Stimulated activated CD4-positive, alpha-beta T cell treated with anti-CD3 and anti-CD28 coated beads, Interleukin-1b, Interleukin-23, amount 100 ng/mL, for 1 hour (primary cell): ENCODE measurements around the gene HTR2C.
"Not testable (repeated sequence)": the region's sequence is repeated elsewhere in the genome, so short reads cannot be mapped to it uniquely, and the experiment has no call there.

Experiments
- DNase-seq, 2 donors: peaks; one replicate each; pipeline ENCODE4 v3.0.0-alpha.2; 2020; ENCODE audit warnings: low read depth in 2 of 2

HTR2C gene

DNA sequence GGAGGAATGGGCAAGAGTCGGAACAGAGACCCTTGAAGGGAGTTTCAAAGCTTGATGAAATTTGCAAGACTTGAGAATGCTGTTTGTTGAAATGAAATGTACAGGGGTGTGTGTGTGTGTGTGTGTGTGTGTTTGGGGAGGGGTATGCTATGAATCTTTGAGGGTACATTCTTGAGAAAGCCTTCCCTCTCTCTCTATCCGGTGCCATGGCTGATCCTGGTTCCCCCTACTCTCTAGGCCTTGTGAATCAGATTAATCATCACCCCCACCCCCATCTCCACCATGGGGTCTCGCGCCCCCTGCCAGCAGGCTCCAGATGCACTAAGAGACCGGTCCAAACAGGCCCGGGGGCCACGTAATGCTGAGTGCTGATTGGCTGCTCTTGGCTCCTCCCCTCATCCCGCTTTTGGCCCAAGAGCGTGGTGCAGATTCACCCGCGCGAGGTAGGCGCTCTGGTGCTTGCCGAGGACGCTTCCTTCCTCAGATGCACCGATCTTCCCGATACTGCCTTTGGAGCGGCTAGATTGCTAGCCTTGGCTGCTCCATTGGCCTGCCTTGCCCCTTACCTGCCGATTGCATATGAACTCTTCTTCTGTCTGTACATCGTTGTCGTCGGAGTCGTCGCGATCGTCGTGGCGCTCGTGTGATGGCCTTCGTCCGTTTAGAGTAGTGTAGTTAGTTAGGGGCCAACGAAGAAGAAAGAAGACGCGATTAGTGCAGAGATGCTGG, at the start of gene HTR2C:
TSS of gene HTR2C (plus strand) at position 441 of the 729 bp plus-strand sequence. CDS start 142,851 bp downstream, outside the sequence.
- DNase-seq: no peak

DNA sequence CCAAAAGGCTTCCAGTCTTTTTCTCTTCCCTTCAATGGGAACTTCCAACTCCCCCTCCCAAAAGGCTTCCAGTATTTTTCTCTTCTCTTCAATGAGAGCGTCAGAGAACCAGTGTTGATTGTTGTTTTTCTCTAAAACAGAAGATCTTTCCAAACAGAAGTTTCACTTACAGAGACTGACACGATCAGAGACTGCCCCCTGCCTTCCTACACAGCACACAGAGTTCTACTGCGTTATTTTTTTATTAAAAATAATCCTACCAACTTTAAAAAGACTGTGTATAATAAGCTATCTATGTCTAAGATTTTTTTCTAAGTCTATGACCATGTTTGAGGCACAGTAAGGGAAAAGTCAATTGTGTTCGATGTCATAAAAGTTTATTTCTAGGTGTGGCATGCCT, 3.5 kb upstream of the HTR2C start:
- DNase-seq: no peak

DNA sequence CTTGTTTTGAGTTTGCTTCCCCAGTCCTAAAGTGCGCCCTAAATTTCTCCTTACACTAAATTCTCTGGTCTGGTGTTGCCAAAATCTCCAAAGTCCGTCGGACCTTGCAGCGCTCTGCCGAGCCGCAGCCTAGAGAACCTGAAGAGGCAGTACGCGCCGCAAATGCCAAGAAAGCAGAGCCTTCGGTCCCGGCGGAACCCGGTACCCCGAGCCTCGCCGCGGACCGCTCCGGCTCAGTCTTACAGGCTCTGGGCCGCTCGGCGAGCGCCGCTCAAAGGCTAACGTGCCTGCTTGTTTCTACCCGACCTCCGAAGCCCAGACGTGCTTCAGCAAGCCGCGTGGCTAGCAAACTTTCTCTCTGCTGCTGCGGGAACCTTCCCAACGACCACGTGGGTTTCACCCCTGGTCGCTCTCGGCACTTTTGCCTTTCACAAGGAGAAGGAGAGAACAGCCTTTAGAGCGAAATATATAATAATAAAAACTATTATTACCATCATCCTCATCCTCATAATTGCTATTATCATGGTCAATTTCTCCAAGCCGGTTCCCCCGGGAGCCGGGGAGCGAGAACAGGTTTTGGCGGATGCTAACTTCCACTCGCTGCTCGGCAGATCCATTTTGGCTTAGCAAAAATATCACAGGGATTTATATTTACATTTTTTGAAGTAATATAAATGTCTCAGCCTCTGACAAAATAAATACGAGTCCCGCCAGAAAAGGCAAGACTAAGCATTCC, 2.2 kb upstream of the HTR2C start:
- no peak for DNase-seq

DNA sequence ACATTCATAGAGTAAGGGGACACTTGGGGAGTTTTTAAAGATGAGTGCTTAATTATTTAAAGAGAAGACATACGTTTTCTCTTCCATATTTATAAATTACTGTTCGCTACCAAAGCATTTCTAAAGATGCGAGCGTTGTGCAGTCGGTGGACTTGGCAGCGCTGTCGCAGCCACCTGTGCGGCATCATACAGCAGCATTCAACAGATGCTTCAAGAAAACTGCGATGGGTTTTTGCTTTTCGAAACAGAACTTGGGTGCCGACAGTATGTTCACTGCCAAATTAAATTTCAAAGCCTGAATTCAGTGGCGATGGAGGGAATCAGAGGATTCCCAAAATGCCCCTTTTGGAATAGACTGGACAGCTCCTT, 1.6 kb upstream of the HTR2C start:
- DNase-seq: no peak

DNA sequence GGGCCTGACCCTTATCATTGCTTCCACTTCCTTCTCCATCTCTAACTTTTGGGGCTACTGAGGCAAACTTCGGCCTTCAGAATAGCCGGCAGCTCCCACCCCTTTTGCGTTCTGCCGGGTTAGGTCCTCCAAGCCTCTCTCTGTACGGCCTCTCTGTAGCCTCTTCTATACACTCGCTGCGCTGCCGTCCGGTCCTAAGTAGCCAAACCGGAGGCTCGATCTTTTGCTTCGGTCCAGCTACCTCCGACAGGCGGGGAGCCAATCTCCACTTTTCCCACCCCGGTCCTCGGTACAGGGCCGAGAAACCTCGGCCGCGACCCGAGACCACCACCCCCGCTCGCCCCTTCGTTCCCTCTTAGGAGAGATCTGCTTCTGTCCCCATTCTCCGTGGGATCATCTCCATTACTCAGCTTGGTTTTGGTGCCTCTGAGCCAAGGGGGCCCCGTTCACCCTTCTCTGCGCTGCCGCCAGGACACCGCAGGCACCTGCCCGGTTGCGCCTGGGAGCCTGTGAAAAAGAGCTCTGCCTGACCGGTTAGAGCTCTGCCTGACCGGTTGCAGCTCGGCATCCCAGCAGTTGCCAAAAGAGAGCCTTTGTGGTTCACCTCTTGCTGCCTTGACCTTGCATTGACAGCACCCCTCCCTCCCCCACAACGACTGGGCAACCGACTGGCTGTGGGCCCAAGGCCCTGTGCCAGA, 1.0 kb upstream of the HTR2C start:
- DNase-seq: no peak

DNA sequence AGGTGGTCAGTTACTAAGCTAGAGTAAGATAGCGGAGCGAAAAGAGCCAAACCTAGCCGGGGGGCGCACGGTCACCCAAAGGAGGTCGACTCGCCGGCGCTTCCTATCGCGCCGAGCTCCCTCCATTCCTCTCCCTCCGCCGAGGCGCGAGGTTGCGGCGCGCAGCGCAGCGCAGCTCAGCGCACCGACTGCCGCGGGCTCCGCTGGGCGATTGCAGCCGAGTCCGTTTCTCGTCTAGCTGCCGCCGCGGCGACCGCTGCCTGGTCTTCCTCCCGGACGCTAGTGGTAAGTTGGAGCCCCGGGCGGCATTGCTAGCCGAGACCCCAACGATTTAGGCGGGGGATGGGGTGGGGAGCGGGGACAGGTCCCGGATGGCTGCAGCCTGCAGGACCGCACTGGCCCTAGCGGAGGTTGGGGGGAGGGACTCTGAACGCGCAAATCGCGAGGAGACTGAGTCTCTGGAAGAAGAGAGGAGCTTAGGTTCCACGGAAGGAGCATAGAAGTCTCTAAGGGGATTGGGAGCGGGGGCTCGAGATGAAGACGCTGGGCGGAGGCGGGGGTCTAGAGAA, 573 bp downstream of the HTR2C start:
- no peak for DNase-seq

DNA sequence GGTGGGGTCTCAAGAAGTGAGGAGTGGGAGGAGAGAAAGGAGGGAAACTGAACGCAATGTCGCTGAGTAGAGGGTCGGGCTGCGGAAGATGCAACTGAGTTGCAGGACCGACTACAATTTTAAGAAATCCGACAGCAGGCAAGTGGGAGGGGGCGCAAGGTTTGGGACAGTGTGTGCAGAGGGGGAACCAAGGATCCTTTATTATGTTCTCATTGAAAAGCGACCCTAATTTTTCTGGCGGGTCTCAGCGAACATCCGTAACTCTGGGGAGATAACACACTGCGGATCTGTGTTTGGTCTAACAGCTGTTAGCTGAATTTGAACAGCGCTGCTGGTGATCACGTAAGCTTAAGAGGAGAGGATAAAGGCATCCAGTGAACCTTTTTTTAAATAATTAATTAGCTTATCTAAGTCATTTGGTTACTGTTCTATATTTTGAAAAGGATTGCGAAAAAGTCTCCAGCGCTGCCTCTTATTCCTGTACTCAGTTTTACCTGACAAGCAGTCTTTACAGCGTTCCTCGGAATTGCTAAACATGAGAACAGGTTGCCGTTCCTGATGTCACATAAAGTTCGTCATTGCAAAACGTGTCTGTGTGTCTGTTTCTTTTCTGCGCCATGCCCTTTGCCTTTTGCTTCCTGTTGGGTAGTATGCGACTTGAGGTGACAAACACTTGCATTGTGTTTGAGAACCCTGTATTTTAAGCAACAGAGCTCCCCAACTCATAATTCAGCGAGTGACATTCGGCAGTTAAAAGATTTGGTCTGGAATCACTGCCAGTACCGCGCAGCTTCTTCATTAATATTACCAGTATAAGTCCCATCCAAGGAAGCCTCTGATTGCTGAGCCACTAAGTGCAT, 1.3 kb downstream of the HTR2C start:
- DNase-seq: no peak

DNA sequence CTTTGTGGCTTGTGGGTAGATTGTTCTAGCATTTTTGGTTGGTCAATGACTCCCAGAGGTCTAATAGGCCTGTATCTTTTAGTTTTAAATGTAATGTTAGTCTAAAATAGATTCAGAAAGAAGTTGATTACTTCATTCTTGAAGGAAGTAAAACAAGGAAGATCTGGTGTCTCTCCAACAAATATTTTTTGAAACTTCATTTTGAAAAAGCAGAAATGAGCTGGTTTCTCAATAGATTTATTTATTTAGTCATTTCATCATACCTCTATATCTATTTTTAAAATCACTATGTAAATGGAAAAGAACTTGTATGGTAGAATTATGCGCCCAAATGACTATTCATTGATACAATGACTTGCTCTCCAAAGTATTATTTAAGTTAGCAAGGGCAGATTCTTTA, 7.2 kb downstream of the HTR2C start:
- DNase-seq: no peak

DNA sequence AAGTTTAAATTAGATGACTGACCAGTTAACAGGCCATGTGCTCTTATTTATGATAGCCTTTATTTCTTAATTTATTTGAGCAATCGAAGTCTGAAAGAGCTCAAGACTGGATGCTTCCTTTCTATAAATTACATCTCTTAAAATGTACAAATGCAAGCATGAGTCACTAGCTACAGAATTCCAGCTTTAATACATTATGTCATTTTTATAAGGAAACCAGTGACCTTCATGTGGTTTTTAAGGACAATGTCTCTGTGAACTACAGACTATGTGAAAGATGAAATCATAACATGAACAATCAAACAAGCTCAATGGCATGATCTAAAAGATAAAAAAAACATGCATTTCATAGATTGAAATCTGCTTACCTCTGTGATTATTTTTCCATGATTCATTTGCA, 15.4 kb downstream of the HTR2C start:
- DNase-seq: no peak

DNA sequence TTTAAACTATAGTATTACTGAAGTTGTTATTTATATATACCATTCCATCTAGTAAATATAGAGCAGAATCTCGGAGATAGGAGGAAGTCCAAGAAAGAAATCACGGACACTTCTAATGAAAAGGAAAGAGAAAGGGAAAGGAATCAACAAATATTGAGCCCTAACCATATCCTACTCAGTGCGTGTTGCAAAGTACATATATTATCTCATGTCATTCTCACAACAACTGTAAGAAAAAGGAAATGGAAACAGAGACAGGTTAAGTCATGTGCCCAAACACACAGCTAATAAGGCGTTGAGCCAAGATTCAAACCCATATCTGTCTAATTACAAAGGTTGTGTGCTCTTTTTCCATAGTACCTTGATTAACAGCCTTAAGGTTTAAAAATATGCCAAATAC, 16.0 kb downstream of the HTR2C start:
- DNase-seq: no peak

DNA sequence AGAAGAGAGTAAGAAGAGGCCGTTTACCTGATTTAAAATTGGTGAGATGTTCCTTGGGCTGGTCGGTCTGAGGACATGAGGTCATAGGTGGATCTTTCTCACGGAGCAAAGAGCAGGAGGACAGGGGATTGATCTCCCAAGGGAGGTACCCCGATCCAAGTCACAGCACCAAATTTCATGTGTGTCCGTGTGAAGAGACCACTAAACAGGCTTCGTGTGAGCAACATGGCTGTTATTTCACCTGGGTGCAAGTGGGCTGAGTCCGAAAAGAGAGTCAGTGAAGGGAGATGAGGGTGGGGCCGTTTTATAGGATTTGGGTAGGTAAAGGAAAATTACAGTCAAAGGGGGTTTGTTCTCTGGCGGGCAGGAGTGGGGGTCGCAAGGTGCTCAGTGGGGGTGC, 22.7 kb downstream of the HTR2C start:
- DNase-seq: not testable (repeated sequence)

DNA sequence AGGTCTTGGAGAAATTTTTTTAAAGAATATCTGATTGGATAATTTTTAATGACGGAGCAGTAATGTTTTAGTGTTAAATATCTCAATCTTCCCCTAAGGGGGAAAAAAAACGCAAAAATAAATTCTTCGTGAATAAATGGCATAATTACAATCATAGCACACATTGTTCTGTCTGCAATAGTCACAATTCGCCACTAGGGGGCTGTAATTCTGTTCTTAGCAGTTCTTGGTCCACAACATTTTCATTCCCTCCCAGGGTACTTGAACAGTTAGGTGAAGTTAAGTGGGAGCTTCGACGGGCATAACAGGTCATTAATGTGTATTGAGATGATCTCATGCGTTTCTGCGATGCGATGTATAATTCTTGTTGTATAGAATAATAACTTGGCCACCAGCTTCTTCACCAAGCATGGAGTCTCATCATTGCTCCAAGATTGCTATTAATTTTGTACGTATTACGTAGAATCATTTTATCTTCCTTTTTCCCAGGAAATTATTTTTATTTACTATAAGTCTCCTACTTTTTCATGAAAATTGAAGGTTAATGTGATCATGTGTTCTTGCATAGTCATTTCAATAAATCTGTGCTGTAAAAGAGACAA, 27.2 kb downstream of the HTR2C start:
- DNase-seq: no peak

DNA sequence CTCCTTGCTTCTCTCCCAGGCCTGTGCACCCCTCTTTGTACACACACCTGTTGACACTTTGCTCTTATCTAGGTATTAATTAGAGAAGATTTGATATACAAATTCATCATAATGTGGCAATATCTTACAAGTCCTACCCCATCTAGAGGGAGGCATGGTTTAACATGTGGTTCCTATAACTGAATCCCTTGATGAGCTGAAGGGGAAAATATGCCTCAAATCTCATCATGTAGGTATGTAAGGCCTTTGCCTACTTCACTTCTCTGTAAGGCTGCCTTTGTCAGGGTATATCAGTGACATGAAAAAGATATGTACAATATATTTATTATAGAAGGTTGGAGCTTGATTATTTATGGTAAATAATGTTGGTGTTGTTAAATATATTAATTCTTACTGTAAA, 31.9 kb downstream of the HTR2C start:
- no peak for DNase-seq

DNA sequence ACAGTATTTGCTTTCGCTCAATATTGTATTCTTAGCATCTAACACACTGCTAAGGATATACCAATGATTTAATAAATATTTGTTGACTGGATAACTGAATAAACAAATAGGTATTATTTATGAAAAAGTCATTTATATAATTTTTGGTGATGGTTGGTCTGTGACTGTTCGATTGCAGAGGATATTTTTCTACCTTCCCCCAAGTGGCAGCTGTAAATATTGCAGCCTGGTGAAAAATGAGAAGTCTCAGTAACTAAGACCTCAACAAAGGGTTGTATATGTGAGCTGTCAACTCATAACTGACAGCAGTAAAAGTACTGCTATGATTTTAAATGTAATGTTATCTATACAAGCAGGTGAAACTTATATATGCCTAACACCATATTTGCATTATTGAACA, 36.0 kb downstream of the HTR2C start:
- DNase-seq: no peak

DNA sequence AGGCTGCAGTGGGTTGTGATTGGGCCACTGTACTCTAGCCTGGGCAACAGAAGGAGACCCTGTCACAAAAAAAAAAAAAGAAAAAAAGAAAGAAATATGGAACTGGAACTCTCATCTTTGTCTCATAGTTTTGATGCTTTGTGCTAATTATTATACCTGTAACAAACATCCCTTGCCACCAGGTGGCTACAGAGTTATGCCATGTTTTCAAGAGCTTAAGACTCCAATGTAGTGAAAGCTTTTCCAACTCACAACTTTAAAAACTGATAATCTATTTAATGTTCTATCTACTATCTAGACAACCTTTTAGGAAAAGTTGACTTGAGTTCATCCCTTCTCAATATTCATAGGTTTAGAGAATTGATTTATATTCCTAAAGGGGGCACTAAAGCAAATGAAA, 42.4 kb downstream of the HTR2C start:
- no peak for DNase-seq

DNA sequence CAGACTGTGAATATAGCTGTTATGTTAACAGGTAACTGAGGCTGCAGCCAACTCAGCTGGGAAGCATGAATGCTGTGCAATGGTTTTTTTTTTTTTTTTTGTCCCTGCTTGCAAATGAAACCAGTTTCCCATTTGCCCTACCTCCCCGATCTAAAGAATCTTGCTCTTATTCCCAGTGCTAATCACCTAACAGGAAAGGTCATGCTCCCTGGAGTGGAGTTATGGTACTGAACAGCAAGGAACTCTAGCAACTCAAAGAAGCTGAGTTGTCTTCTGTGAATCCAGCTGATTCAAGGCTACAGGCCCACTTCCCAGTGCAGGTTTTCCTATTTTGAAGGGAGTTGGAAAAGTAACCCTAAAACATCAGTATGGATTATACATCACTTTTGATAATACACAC, 52.1 kb downstream of the HTR2C start:
- DNase-seq: no peak

DNA sequence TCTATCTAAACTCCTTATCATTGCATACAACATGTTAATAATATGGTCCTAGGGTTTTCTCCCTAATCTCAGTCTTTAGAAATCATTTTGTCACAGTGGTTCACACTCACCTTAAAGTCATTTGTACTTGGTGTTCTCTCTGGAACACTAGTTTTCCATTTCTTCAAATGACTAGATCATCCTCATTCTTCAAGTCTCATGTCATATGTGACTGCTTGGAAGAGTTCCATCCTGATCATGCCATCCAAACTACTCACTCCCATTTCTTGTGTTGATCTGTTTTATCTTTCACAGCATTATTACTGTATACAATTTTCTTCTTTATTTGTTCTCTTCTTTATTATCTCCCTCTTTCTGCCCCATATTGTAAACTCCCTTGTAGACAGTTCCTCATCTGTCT, 66.5 kb downstream of the HTR2C start:
- no peak for DNase-seq

DNA sequence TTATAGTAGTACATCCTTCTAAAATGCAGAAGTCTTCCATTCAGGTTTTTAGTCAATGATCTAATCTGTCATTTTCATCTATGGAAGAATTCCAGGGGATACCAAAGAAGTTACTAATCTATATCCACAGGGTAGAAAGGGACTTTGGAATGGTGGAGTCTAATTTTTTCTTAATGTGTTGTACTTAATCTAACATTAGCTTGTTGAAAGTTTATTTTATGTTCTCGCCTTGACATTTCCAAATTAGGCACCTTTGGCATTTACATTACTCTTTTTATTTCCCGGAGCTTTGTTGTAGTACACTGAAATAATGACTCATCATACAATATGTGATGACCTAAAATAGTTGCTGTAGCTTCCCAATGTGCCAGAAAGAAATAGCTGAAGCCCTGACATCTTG, 91.5 kb downstream of the HTR2C start:
- no peak for DNase-seq

DNA sequence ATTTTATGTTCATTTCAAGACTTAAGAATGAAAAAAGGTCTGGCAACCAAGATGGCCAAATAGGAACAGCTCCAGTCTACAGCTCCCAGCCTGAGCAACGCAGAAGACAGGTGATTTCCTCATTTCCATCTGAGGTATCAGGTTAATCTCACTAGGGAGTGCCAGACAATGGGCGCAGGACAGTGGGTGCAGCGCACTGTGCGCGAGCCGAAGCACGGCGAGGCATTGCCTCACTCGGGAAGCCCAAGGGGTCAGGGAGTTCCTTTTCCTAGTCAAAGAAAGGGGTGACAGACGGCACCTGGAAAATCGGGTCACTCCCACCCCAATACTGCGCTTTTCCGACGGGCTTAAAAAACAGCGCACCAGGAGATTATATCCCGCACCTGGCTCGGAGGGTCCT, 116.6 kb downstream of the HTR2C start:
- DNase-seq: not testable (repeated sequence)

DNA sequence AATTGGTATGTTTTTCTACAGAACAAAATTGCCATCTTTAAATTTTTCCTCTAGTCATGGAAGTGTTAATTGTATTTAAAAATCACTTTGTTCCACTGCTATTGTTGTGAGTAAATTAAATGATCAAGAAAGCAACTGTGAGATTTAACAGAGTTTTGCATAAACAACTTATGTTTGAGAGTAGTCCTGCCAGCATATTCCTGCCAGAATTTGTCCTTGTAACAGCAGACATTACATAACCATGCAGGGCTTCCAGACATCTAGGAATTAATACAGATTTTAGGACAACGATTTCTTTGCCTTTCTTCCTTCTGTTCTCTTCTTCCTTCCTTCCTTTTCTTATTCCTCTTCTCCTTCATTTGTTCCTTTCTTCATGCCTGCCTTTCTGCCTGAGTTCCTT, 125.5 kb downstream of the HTR2C start:
- no peak for DNase-seq

DNA sequence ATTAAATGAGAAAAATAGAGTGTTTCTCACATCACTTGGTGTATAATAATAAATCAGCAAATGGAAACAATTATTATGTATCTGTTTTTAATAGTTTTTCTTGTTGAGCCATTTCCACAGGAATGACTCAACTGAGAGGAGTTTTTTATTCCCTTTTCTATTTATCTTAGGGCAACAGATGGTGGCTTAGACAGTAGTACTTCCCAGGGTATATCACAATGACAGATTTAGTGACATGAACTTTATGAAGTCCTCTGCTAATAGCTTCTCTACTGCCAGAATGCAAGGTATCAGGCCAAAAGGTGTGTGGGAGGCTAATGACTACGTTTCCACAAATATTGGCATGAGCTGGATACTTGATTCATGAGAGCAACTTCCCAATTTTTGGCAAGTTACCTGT, 126.7 kb downstream of the HTR2C start:
- DNase-seq: no peak
